NCI-H146 treated with DMSO at 0.1 percent for 48 hours (cell line): ENCODE data around the gene PEX11B.

Experiments
- DNase-seq: peaks from one replicate; lab custom pipeline; 2025; ENCODE audit not compliant: unreplicated experiment; lab: John Stamatoyannopoulos, UW

Gene PEX11B

GRCh38 chr1:145871994-145872924, 46.3 kb downstream of the PEX11B start:
- DNase-seq: no peak

- DNase-seq: no peak
These were observed 50.3 kb downstream of the PEX11B start for GRCh38 chr1:145868232-145868631.

GRCh38 chr1:145863282-145864018, 55.1 kb downstream of the PEX11B start:
- DNase-seq: no peak
